HG02973 (cell line): Measurements from ENCODE around the gene PDCD10.
A peak's percentile ranks its signal among the peaks of the same experiment; 100 is the strongest.

Source experiments
- ATAC-seq: cut with Tn5 transposase; IDR thresholded peaks from one replicate; pipeline ENCODE4 v1.9.1; 2021; ENCODE audit warnings: moderate library complexity; ENCODE audit not compliant: unreplicated experiment

The PDCD10 gene

GRCh38 chr3:167684388-167684993, 50.2 kb downstream of the PDCD10 start:
- peak; percentile 79 for ATAC-seq

GRCh38 chr3:167679526-167679925, 55.2 kb downstream of the PDCD10 start:
- ATAC-seq: no peak

GRCh38 chr3:167675848-167676247, 58.8 kb downstream of the PDCD10 start:
- ATAC-seq: no peak

- ATAC-seq: no peak
These were observed 61.5 kb downstream of the PDCD10 start for GRCh38 chr3:167673221-167673620.

- no peak for ATAC-seq
These were observed 62.7 kb downstream of the PDCD10 start for GRCh38 chr3:167671878-167672427.

GRCh38 chr3:167669699-167670098, 65.0 kb downstream of the PDCD10 start:
- no peak for ATAC-seq

- ATAC-seq: no peak
These were observed 66.0 kb downstream of the PDCD10 start for GRCh38 chr3:167668651-167669050.

GRCh38 chr3:167666563-167666962, 68.1 kb downstream of the PDCD10 start:
- ATAC-seq: no peak

GRCh38 chr3:167662919-167663400, 71.7 kb downstream of the PDCD10 start:
- no peak for ATAC-seq

GRCh38 chr3:167657684-167658225, 76.9 kb downstream of the PDCD10 start:
- ATAC-seq: no peak

GRCh38 chr3:167656821-167657220, 77.9 kb downstream of the PDCD10 start:
- no peak for ATAC-seq

GRCh38 chr3:167653760-167654159, 80.9 kb downstream of the PDCD10 start, which contains the start of gene WDR49:
Gene WDR49, minus strand, starts transcription at chr3:167653942. Its CDS starts 517 bp downstream, at chr3:167653425.
- ATAC-seq: no peak

GRCh38 chr3:167653155-167653554, 81.5 kb downstream of the PDCD10 start:
- ATAC-seq: no peak

GRCh38 chr3:167651826-167652225, 82.9 kb downstream of the PDCD10 start:
- no peak for ATAC-seq

- ATAC-seq: no peak
These were observed 84.2 kb downstream of the PDCD10 start for GRCh38 chr3:167650459-167650858.

- ATAC-seq: no peak
These were observed 84.9 kb downstream of the PDCD10 start for GRCh38 chr3:167649746-167650145.

- ATAC-seq: no peak
These were observed 90.1 kb downstream of the PDCD10 start for GRCh38 chr3:167644611-167645010.
